ENCODE measurements around the gene RANBP1.

The RANBP1 gene

DNA sequence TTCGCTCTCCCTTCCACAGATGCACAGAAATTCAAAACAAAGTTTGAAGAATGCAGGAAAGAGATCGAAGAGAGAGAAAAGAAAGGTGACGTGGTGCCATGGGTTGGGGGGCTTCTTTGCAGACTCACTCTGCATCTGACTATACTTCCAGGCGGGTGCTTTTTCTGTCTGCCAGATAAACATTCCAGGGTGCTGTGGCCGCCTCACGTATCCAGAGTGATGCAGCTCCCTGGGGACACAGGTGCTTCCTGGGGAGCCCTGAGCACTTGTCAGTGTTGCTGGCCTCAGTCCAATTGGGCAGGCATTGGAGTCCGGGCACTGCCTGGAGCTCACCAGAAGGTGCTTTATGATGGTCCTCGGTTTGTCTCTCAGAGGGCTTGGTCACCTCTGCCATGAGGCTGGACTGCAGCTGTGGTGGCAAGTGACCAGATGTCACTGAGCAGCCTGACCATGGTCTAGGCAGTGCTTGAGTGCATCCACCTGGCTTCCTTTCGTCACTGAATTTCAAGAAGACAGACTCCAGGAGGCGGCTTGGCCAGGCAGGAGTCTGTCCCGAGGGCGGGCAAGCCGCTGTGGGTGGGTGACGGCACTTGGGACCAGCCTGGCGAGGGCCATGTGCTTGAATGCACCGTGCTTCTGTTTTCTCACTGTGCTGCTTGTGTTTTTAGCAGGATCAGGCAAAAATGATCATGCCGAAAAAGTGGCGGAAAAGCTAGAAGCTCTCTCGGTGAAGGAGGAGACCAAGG lies 10.6 kb downstream of the RANBP1 start:
- Histone ChIP-seq H3K27me3 (ENCODE audit: control insufficient read depth, insufficient read depth, low read length) (no peaks in the 10 kb centered on the region), H3K27ac (ENCODE audit: low read depth, low read length) (no peak overlapping the region), H3K4me1 (ENCODE audit: control insufficient read depth, insufficient read depth, low read length) (peaks cover 2% of the 10 kb centered on the region), H3K9ac (ENCODE audit: low read length) (no peak overlapping the region), H3K36me3 (ENCODE audit: control insufficient read depth, insufficient read depth, low read length) (peaks cover 5% of the 10 kb centered on the region), H3K4me3 (ENCODE audit: low read length) (no peak overlapping the region)

DNA sequence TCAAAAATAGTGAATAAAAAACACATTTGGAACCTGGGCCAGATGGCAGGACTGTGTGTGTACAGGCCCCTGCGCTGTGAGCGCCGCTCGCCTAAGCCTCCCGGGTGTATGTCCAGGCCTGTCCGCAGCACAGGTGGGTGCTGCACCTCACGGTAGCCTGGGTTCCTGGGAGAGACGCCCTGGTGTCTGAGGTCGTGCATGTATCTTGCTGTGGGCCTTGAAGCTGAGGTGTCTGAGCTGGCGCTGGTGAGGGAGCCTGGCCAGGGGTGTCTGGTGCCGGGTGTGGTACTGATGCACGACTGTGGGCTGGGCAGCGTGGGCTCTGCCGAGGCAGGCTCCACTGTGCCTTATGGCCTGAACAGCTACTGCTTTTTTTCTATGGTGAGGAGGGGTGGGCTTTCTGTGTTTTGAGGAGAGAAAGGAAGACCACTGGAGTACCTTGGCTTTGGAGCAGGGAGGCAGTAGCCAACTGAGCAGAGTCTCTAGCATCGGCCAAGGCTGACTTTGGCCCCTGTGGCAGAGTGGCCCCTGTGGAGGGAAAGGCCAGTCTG lies 11.5 kb downstream of the RANBP1 start:
- peaks cover 3% of the 10 kb centered on the region for H3K36me3 ChIP-seq (ENCODE audit: control insufficient read depth, insufficient read depth, low read length)
- H3K4me3 ChIP-seq (ENCODE audit: low read length): no peak overlapping the region
- no peak overlapping the region for H3K9ac ChIP-seq (ENCODE audit: low read length)
- H3K27me3 ChIP-seq (ENCODE audit: control insufficient read depth, insufficient read depth, low read length): no peaks in the 10 kb centered on the region
- no peak overlapping the region for H3K27ac ChIP-seq (ENCODE audit: low read depth, low read length)
- peaks cover 3% of the 10 kb centered on the region for H3K4me1 ChIP-seq (ENCODE audit: control insufficient read depth, insufficient read depth, low read length)

DNA sequence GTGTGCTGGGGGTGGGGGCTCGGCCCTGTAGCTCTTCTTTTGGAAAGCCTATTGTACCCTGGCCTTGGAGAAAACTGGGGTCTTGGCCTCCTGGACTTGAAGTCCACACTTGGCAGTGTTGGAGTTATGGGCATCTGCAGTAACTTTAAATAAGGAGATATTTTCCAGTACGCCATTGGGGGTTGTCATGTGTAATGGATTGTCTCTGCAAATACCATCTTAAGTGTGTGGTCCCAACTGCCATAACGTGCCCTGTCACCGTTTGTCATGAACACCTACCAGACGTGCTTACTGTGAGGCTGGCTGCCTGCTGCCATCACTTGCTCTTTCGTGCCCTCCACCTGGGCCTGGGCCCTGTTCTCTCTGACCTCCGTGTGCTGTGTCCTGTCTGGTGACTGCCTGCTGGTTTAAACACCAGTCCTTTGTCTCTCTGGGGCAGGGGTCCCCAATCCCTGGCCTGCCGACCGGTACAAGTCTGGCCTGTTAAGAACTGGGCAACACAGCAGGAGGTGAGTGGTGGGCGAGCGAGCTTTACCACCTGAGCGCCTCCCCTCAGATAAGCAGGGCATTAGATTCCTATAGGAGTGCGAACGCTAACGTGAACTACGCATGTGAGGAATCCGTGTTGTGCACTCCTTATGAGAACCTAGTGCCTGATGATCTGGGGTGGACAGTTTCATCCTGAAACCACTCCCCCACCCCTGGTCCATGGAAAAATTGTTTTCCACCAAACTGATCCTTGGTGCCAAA lies 12.1 kb downstream of the RANBP1 start:
- no peaks in the 10 kb centered on the region for H3K27me3 ChIP-seq (ENCODE audit: control insufficient read depth, insufficient read depth, low read length)
- H3K4me1 ChIP-seq (ENCODE audit: control insufficient read depth, insufficient read depth, low read length): peaks cover 9% of the 10 kb centered on the region
- H3K27ac ChIP-seq (ENCODE audit: low read depth, low read length): no peak overlapping the region
- H3K9ac ChIP-seq (ENCODE audit: low read length): no peak overlapping the region
- H3K36me3 ChIP-seq (ENCODE audit: control insufficient read depth, insufficient read depth, low read length): peaks cover 3% of the 10 kb centered on the region
- H3K4me3 ChIP-seq (ENCODE audit: low read length): no peak overlapping the region

DNA sequence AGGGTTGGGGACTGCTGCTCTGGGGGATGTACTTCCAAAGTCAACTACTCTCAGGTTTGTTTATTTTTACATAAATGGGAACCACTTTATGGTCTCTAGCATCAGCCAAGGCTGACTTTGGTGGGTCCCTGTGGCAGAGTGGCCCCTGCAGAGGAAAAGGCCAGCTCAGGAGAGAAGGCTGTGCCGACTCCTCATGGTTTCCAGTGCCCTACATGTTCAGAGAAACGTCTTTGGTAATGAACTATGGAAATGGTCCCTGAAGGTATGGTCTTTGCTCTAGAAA lies 12.7 kb downstream of the RANBP1 start:
- peaks cover 3% of the 10 kb centered on the region for H3K36me3 ChIP-seq (ENCODE audit: control insufficient read depth, insufficient read depth, low read length)
- peaks cover 9% of the 10 kb centered on the region for H3K4me1 ChIP-seq (ENCODE audit: control insufficient read depth, insufficient read depth, low read length)
- no peak overlapping the region for H3K9ac ChIP-seq (ENCODE audit: low read length)
- H3K27ac ChIP-seq (ENCODE audit: low read depth, low read length): no peak overlapping the region
- H3K27me3 ChIP-seq (ENCODE audit: control insufficient read depth, insufficient read depth, low read length): no peaks in the 10 kb centered on the region
- H3K4me3 ChIP-seq (ENCODE audit: low read length): no peak overlapping the region

DNA sequence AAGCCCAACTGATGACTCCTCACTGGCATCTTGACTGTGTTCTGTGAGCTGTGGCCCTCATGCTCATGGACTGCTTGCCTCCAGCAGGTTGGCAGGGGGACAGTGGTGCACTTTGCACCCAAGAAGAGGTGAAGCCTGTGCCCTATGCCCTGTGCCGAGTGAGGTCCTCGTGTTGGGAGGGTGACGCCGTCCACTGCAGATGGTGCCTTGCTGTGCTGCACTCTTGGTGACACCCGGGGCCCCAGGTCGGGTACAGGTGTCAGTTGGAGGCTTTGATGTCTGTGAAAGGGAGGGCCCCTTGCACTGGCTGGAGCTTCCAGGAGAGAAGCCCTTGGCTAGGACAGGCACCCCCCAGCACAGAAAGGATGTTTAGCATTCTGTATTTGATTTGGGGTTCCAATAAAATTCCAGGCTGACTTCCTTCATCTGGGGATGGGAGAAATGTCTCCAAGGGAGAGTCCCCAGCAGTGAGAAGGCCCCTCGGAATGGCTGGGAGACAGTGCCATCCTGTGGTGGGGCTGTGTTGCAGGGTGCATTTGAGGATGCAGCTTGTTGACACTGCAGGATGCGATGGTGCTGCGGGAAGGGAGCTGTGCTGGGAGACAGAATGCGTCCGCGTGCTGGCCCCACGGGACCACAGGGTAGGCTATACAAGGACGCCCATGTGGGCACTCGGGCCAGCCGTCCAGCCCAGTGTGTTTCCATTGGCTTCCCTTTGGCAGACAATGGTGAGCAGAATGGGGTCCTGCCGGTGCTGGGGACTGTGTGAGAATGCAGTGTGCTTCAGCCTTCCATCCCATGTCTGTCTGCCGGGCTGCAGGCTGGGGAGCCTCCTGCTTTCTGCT lies 13.2 kb downstream of the RANBP1 start:
- no peaks in the 10 kb centered on the region for H3K27me3 ChIP-seq (ENCODE audit: control insufficient read depth, insufficient read depth, low read length)
- H3K4me3 ChIP-seq (ENCODE audit: low read length): no peak overlapping the region
- no peak overlapping the region for H3K27ac ChIP-seq (ENCODE audit: low read depth, low read length)
- no peak overlapping the region for H3K9ac ChIP-seq (ENCODE audit: low read length)
- peaks cover 3% of the 10 kb centered on the region for H3K36me3 ChIP-seq (ENCODE audit: control insufficient read depth, insufficient read depth, low read length)
- peaks cover 9% of the 10 kb centered on the region for H3K4me1 ChIP-seq (ENCODE audit: control insufficient read depth, insufficient read depth, low read length)

DNA sequence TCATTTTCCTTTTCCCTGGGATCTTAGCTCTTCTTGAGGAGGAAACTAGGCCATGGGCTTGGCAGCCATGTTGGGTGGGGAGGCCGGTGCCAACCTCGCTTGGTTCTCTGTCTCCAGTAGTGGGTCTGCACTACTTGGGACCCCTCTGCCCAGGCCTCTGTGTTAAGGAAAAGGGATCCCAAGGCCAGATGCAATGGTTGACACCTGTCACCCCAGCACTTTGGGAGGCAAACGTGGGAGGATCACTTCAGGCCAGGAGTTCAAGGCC lies 13.8 kb downstream of the RANBP1 start:
- Histone ChIP-seq H3K36me3 (ENCODE audit: control insufficient read depth, insufficient read depth, low read length) (no peaks in the 10 kb centered on the region), H3K4me1 (ENCODE audit: control insufficient read depth, insufficient read depth, low read length) (peaks cover 9% of the 10 kb centered on the region), H3K9ac (ENCODE audit: low read length) (no peak overlapping the region), H3K27me3 (ENCODE audit: control insufficient read depth, insufficient read depth, low read length) (no peaks in the 10 kb centered on the region), H3K4me3 (ENCODE audit: low read length) (no peak overlapping the region), H3K27ac (ENCODE audit: low read depth, low read length) (no peak overlapping the region)

DNA sequence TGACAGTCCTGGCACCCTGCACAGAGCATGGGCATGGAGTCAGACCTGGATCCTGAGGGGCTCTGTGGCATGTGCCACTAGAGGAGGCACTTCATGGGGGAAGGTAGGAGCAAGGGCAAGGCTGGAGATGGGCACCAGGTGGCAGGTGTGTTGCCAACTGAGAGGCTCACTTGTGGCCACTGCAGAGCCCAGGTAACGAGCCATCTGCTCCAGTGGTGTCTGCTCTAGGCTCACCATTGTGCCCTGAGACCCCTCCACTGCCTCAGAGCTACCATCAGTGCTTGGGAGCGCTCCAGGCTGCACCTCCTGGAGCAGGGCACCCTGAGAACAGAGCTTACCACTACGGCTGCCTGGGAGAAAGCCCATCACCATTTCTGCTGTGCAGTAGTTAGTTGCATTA lies 14.4 kb downstream of the RANBP1 start:
- Histone ChIP-seq H3K36me3 (ENCODE audit: control insufficient read depth, insufficient read depth, low read length) (no peaks in the 10 kb centered on the region), H3K27me3 (ENCODE audit: control insufficient read depth, insufficient read depth, low read length) (no peaks in the 10 kb centered on the region), H3K9ac (ENCODE audit: low read length) (no peak overlapping the region), H3K27ac (ENCODE audit: low read depth, low read length) (peak overlapping the region; percentile 86), H3K4me1 (ENCODE audit: control insufficient read depth, insufficient read depth, low read length) (peaks cover 9% of the 10 kb centered on the region), H3K4me3 (ENCODE audit: low read length) (no peak overlapping the region)

DNA sequence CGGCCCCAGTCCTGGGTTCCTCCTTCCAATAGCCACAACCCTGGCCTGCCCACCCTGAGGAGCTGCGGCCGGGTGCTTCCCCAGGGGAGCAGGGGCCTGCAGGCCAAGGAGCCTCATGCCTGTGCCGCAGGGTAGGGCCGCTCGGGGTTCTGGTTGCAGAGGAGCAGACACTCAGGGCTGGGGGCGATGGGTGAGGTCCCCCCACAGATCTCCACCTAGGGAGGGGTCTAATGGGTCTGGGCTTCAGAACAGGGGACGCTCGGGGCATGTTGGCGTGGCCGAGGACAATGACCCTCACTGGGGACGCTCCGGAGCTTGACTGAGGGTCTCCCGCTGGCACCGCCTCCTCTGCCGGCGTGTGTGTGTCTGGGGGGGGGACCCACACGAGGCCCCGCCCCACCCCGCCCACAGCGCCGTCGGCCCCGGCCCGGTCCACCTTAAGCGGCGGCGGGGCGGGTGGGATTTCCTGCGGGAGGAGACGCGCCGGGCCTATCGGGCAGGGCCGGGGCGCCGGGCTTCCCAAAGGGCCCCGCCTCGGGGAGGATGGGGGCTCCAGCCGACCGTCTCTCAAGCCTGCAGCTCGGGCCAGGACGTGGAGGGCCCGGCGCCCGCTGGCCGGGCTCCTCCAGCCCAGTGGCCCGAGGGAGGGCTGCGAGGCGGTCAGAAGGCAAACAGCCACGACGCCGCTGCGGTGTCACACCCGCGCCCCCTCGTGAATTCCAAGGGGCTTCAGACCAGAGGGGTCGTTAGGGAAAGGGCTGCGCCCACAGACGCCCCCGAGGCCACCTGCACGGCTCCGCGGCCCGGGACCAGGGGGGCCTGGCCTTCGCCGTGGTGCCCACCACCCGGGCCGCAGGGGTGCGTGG lies 15.1 kb downstream of the RANBP1 start:
- peaks cover 9% of the 10 kb centered on the region for H3K4me1 ChIP-seq (ENCODE audit: control insufficient read depth, insufficient read depth, low read length)
- no peaks in the 10 kb centered on the region for H3K27me3 ChIP-seq (ENCODE audit: control insufficient read depth, insufficient read depth, low read length)
- H3K27ac ChIP-seq (ENCODE audit: low read depth, low read length): peak overlapping the region; percentile 86
- H3K36me3 ChIP-seq (ENCODE audit: control insufficient read depth, insufficient read depth, low read length): no peaks in the 10 kb centered on the region
- peak overlapping the region; percentile 75 for H3K4me3 ChIP-seq (ENCODE audit: low read length)
- H3K9ac ChIP-seq (ENCODE audit: low read length): peak overlapping the region; percentile 80

DNA sequence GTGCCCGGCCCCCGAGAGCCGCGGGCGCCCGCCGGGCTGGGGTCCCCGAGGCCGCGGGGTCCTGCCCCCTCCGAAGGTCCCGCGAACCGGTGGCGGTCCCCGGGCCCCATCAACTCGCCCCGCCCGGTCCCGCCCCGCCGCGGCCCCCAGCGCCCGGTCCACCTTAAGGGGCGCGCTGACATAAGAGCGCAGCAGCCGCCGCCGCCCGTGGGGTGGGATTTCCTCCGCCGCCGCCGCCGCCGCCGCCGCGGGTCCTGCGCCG lies 15.6 kb downstream of the RANBP1 start, which contains the start of gene ZDHHC8:
Gene ZDHHC8, plus strand, starts transcription at position 208 of the 262 bp plus-strand sequence. CDS start 144 bp downstream, outside the sequence.
- H3K4me1 ChIP-seq (ENCODE audit: control insufficient read depth, insufficient read depth, low read length): peaks cover 9% of the 10 kb centered on the region
- H3K27me3 ChIP-seq (ENCODE audit: control insufficient read depth, insufficient read depth, low read length): no peaks in the 10 kb centered on the region
- H3K27ac ChIP-seq (ENCODE audit: low read depth, low read length): peak within 1 kb of the TSS; percentile 86
- H3K36me3 ChIP-seq (ENCODE audit: control insufficient read depth, insufficient read depth, low read length): no peaks in the 10 kb centered on the region
- H3K9ac ChIP-seq (ENCODE audit: low read length): peak within 1 kb of the TSS; percentile 80
- peak within 1 kb of the TSS; percentile 81 for H3K4me3 ChIP-seq (ENCODE audit: low read length)

DNA sequence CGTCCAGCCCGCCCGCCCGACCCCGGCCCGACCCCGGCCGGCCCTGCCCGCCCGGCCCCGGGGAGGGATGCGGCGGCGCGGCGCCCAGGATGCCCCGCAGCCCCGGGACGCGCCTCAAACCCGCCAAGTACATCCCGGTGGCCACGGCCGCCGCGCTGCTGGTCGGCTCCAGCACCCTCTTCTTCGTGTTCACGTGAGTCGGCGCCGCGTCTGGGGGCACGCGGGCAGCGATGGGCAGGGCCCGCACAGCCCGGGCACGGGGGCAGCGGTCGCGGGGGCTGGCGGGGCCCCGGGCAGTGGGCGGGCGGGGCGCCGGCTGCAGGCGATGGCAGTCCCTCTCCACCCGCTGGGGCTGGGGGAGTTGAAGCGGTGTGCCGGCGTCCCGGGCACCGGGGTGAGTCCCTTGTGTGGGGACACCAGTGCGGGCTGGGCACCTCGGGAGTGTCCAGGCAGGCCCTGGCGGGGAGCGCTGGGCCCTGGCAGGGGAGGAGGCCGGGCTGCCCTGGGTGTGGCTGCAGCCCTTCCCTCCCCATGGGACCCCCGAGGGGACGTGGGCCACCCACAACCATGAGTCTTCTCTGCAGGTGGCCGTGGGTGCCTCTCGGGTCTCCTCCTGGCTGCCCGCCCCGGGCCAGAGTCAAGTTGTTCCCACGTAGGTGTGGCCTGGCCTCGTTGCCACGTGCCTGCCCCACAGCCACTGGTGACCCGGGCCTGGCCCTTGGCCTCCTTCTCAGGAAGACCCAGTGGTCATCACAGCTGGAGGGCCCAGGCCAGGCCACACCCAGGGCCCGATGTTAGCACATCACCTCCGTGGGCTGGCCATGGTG lies 16.2 kb downstream of the RANBP1 start:
- Histone ChIP-seq H3K4me3 (ENCODE audit: low read length) (peak overlapping the region; percentile 81), H3K27me3 (ENCODE audit: control insufficient read depth, insufficient read depth, low read length) (no peaks in the 10 kb centered on the region), H3K36me3 (ENCODE audit: control insufficient read depth, insufficient read depth, low read length) (no peaks in the 10 kb centered on the region), H3K27ac (ENCODE audit: low read depth, low read length) (no peak overlapping the region), H3K4me1 (ENCODE audit: control insufficient read depth, insufficient read depth, low read length) (peaks cover 11% of the 10 kb centered on the region), H3K9ac (ENCODE audit: low read length) (peak overlapping the region; percentile 72)

DNA sequence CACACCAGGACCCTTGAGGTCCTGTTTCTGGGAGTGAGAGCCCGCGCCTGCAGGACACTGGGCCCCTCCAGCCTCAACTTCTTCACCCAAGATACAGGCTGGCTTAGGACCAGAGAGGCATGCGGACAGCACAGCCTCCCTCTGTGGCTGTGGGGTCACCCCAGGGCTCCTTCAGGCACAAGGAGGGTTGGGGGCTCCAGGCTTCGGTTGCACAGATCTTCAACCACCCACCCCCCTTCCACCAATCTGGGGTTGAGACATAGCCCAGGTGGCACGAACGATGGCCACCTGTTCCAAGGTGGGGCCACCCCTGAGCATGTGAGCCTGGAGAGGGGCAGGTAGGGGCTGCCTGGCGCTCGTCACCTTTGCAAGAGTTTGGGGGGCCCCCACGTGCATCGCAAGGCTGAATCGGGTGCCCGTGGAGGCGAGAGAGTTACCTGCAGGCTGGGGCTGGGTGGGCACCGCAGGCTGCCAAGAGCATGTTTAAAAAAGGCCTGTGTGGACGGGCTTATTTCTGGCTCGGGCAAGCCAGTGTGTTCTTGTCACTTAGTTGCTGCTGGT lies 16.9 kb downstream of the RANBP1 start:
- Histone ChIP-seq H3K4me1 (ENCODE audit: control insufficient read depth, insufficient read depth, low read length) (peaks cover 18% of the 10 kb centered on the region), H3K27ac (ENCODE audit: low read depth, low read length) (no peak overlapping the region), H3K4me3 (ENCODE audit: low read length) (peak overlapping the region; percentile 81)

More for the DNA sequence above, 16.9 kb downstream of the RANBP1 start:
- no peaks in the 10 kb centered on the region for H3K36me3 ChIP-seq (ENCODE audit: control insufficient read depth, insufficient read depth, low read length)
- H3K9ac ChIP-seq (ENCODE audit: low read length): peak overlapping the region; percentile 72
- no peaks in the 10 kb centered on the region for H3K27me3 ChIP-seq (ENCODE audit: control insufficient read depth, insufficient read depth, low read length)
